Stimulated activated CD4-positive, alpha-beta T cell treated with anti-CD3 and anti-CD28 coated beads, TNF-alpha, amount 100 ng/mL, for 48 hours (primary cell): Measurements from ENCODE around the gene KCNH5.

Source experiments
- DNase-seq, 3 donors: peaks; one replicate each; pipeline ENCODE4 v3.0.0-alpha.2; 2020; ENCODE audit warnings: low read depth in 3 of 3

Gene KCNH5

DNA sequence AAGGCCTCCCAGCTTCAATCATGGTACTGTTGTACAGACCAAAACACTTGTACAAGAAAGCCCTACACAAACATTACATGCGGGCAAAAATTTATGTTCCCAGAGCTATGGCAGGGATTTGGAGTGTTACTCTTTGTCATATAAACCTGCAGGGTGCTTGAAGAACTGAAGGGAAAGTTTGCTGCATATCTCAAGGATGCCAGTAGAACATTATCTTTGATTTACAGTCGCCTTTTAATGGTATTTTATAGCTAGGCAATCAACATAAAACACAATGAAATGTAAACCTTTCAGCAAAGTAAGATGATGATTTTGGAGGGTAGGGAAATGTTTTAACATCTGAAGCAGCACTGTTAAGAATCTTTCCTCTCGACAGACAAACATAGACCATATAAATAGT is 305.6 kb downstream of the KCNH5 start:
- no peak for DNase-seq

DNA sequence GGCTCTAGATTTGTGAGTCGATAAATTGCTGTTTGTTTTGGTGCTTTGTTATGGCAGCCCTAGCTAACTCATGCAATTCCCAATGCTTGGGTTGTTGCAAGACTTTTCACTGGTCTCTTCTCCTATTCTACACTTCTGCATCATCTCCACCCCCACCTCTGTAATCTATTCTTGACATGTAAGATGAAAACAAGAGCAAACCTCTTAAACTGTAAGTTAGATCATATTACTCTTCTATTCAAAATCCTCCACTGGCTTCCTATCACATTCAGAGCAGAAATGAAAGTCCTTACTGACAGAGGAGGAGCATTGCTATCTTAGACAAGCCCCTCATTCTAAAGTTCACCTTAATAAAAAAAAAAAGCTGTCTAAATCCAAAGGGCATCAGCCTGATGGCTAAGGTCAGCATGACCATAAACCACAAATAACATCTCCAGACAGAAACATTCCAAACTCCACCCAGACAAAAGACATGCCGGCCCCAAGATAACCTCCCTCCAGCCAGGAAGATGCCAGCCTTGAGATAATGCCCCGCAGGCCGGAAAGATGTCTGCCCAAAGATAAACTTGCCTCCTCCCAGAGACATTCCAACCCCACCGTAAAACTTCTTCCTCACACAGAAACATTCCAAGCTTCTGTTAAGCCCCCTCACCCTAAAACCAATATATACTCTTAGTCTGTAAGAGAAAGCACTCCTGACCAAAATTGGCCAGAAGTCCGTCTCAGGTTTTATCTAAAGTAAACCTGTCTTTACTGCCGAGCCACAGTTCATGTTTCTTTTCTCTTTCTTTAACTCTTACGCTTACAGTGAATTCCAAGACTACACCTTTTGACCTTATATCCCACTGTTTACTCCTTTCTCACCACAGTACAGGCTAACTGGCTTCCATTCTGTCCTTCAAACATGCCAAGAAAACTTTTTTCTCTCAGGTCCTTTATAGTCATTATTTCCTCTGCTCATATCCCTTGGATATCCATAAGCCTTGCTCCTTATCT is 308.9 kb downstream of the KCNH5 start:
- no peak for DNase-seq

DNA sequence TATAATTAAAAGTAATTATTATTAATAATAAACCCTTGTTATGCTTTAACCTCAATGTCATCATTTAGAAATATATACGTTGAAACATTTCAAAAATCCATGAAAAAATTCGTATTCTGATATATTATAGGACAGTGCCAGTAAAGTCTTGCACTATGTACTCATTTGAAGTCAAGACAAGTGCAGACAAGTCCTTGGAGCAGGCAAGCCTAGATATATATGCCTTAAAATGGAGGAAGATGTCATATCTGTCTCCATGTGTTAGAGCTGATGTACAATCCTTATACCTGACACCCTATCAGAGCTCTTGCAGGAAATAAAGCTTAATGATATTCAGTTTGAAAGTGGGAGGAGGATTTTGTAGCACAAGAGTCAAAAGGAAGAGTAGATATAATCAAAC is 310.4 kb downstream of the KCNH5 start:
- DNase-seq, result no peak

DNA sequence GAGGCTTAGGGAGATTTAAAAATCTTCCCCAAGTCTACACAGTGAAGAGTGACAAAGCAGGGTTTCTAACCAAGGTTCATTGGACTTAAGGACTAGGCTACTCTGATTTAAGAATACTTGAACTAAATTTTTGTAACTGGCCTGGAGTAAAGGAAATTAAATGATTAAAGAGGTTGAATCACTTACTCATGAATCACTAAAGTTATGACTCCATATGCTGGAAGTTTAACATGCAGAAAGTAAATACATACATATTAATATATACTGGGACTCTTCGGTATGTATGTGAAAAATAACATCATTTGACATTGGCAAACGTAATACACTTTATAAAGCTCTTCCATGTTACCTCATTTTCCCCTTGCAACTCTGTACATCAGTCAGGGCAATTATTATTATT is 322.9 kb downstream of the KCNH5 start:
- DNase-seq, result no peak

DNA sequence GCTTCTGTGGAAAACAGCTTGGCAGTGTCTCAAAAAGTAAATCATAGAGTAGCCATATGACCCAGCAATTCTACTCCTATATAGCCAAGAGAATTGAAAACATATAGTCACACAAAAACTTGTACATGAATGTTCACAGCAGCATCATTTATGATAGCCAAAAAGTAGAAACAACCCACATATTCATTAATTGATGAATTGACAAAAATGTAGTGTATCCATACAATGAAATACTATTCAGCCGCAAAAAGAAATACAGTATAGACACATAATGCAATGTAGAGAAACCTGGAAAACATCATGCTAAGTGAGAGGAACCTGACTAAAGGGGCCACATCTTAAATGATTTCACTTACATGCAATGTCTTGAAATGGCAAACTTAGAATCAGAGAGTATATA is 326.6 kb downstream of the KCNH5 start:
- DNase-seq, result no peak

DNA sequence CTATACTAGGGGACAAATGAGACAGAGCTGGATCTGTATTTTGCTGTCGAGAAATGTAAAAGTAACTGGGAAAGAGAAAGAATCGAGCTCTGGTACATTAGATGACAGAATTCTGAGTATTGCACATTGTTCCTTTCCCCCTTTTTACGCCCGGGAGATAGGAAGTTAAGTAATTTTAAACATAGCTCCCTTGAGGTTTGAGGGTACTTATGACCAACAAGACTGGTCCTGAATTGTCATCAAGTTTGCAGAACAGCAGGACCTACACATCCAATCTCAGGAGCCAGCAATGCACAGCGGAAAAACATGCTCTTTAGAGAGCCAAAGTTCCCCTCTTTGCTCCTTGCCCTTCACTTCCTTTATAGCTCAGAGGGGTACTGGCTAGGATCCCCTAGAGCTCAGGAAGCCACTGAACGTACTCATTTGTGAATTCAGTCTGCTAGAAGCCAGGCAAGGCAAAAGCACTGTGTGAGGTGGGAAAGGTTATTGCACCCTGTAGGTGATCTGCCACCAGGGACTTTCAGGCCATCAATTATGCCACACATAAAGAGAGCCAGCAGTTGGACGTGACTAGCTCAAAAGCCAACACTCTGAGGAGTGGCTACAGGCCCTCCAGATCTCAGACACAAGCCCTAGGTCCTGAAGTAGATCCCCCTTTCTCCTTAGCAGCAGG is 333.8 kb downstream of the KCNH5 start:
- DNase-seq, result no peak

DNA sequence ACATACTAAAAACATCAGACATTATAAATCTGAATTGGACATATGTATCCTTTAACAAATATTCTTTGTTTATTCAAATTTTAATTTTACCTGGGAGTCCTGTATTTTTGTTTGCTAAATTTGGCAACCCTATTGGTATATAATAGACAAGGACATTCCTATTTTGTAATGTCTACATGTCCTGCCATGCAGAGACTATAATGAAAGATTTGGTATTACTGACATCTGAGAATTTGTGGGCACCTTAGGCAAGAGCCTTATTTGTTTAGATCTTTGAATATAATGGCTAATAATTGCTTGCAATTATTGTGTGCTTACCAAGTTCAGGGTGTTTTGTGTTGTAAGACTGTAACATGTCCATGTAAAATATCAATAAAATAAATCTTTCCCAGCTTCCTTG is 334.4 kb downstream of the KCNH5 start:
- no peak for DNase-seq

DNA sequence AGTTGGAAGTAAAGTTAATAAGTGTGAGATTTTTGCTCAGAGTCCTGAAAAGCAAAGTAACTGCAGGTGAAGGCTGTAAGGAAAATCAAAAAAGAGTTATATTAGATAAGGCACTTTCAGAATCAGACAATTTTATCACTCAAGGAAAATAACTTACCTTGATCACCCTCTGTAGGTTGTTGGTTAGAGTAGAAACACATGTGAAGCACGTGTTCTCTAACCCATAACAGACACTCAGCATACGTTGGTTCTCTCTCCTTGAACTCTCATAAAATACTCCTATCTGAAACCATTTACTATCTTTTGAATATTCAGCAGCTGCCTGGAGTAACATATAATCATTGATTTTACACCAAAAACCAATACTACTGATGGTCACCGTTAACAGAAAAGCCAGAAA is 335.5 kb downstream of the KCNH5 start:
- DNase-seq, result no peak

DNA sequence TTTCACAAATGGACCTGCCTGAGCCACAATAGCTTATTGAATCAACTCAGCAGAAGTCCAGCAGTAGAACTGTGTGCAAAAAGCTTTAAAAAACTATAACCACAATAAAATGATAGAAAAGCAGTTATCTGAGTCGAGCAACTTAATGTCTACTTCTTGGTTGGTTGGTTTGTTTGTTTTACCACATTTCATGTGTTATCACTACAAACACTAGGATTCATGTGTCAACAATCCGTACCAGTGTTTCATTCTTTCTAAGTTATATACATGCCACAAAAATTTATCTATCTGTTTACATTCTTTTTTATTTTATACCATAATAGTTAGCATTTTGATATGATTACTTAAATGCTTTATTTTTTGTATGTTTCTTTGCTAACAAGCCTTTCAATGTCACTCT is 339.0 kb downstream of the KCNH5 start:
- DNase-seq, result no peak

DNA sequence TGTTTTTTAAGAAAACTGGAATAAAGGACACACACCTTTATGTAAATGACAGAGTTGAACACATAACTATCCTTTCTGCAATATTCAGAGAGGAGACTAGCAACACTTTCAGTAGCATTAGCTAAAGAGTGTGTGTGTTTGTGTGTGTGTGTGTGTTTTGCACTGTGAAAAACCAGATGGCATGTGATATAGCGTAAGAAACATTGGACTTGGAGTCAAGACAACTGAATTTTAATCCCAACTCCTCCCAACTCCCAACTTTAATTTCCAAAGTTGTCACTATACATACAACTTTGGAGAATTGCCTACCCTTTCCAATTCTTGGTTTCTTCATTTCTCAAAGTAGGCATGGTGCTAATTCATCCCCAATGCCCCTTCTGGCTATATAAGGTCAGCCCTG is 347.8 kb downstream of the KCNH5 start:
- no peak for DNase-seq

DNA sequence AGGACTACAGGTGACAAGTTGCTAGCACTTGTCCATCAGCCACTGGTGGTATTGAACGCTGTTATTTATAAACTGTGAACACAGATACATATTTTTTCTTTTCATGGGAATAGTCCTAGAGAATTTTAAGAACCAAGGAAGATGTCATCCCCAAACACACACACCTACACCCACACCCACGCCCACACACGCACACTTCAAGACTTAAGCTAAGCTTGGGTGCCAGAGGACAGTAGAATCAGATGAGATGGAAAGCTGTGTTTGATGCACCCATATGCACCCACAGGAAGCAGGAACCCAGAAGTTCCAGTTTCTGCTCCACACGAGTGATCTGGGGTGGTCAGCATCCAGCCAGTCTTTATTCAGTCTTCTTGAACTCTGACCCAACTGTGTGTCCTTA is 348.3 kb downstream of the KCNH5 start:
- no peak for DNase-seq

DNA sequence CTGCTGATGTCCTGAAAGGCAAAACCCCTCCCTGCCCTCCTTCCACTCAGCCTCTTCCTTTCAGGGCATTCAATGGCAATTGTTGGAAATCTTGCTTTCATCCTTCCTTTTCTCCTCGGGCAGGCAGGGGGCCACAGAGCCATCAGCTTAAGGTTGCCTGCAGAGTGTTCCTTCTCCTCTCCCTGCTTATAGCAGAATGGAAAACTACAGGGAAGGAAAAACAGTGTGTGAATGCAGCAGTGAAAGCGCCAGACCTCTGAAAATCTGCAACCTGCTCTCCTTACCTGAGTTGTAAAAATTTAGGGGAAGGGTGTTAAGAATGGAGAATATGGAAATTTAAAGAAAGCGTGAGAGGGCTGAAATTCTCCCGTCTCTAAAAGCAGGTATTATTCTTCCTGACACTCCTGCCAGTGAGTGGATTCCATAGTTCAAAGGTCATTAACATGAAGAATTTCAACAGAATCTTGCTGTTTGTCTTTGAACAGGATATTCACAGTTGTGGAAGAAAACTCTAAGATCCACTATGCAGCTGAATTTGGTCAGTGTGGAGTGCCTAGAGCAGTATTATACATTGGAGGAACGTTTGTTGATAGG is 348.8 kb downstream of the KCNH5 start:
- DNase-seq, result no peak

DNA sequence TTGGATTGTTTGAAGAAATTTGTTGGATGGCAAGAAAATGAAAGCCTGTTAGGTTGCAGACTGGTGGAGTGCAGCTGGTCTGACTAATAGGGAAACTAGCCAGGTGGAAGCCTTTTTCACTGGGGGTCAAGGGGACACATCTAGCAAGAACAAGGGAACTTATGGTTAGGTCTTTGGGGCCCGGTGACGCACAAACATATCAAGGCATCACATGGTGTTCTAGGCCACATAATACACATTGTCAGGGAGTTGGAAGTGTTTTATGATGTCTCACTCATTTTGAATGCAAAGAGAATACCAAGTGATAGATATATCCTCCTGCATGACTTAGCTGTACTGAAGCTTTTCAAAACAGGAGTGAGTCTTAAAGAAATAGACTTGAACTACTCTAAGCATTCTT is 351.2 kb downstream of the KCNH5 start:
- no peak for DNase-seq

DNA sequence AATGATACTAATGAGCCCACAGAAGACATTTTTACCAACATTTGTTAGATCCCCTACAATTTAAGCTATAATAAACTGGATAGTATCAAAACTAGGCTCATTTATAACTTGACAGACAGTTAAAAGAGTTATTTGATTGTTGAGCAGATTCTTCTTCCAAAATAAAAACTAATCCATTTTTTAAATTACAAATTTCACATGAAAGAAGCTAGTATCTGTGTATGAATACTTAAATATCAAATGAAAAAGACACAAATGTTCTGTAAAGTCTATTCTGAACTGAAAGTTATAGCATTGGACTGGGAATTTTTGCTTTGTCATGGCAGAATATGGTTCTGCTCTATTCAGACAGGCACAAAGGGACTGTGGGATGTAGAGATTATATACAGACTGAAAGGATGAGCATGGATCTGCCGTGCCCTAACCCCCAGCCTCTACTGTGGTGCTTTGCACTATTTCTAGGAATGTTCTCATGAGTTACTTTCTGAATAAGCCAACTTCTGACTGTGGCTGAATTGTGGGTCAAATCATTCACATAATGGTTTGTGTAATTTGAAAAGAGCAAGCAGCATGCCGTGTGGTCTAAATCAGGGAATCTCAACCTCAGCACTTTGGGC is 352.7 kb downstream of the KCNH5 start:
- no peak for DNase-seq

DNA sequence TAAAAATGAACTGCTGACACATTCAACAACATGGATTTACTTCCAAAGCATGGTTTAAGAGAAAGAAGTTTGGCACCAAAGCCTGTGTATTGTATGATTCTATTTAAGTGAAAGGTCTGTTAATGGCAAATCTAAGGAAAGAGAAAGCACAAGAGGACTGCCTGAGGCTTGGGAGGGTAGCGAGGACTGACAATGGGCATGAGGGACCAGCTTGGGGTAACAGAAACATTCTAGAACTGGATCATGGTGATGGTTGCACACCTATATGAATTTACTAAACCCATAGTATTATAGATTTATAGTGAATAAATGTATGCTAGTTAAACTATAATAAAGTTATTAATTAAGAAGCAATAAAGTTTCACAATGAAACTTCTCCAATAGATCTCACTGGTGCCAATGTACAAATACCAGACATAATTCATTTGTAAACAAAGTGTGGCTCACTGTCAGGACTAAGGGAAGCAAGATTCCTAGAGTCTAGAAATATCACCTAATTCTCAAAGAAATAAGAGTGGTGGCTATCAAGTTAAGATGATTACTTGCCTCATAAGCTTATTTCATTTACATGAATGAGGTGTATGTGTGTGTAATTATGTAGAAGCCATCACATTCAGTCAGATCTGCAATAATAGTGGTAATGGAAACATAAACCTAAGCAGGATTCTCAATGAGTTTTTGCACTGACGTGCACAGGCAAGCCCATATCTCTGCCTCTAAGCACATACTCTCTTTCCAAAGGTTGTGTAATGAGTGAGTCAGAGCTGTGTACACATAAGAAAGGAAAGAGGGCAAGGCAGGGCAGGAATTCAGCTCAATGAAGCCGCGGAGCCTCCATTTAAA is 353.4 kb downstream of the KCNH5 start:
- no peak for DNase-seq

DNA sequence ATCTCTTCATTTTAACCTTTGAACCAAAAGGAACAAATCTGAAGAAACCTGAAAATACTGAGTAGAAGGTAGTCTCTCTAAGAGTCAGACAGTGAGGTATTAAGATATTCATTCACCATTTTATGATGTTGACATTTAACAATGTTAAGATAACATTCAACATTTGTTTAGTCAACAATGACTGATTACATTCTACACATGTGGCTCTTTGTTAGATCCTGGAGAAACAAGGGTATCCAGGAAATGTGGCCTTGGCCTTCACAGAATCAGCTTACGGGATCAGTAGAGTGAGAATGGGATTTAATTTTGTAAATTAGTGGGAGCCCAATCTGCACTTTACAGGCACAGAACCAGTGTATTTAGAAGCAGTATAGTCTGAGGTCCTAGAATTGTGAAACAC is 355.5 kb downstream of the KCNH5 start:
- DNase-seq, result no peak

DNA sequence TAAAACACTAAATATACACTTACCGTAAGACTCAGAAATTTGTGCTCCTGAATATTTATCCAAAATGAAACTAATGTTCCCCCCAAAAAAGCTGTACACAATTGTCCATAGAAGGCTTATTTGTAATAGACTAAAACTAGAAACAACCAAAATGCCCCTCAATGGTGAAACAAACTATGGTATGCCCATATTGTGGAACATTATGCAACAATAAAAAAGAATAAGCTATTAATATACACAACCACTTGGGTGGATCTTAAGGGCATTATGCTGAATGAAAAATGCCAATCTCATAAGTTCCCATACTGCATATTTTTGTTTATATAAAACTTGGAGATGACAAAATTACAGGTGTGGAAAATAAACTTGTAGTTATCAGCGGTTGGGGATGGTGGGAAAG is 357.4 kb downstream of the KCNH5 start:
- no peak for DNase-seq

DNA sequence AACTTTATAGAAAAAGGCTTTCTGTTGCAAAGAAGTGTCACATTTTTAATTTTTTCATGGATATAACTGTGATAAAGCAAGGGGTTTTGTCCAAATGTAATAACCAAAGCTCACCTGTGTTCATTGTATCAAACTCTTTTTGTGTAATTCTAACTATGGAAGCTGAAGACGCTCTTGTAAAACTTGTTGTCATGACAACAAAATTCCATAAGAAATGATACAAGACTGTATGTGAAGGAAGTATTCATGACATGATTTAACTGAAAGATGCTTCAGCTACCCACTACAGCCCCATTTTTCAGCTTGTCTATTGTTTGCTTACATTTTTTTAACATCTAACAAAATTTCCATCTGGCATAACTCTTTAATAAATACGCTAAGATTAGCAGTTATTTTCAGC is 360.9 kb downstream of the KCNH5 start:
- no peak for DNase-seq

DNA sequence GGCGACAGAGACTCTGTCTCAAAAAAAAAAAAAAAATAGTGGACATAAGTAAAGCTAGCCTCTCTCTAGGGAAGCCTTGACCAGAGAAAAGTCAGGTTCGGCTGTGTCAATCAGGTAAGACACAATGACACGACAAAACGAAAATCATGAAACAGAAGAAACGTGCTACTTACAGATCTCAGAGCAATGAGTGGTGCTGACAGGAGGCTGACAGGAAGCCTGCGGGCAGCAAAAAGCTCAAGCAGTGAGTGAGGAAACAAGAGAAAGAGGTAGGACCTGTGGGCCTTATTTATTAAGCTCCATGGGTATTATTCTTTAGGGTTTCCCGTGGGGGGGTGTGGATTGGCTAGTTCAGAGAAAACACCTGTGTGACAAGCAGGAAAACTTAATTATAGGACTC is 363.1 kb downstream of the KCNH5 start:
- no peak for DNase-seq

DNA sequence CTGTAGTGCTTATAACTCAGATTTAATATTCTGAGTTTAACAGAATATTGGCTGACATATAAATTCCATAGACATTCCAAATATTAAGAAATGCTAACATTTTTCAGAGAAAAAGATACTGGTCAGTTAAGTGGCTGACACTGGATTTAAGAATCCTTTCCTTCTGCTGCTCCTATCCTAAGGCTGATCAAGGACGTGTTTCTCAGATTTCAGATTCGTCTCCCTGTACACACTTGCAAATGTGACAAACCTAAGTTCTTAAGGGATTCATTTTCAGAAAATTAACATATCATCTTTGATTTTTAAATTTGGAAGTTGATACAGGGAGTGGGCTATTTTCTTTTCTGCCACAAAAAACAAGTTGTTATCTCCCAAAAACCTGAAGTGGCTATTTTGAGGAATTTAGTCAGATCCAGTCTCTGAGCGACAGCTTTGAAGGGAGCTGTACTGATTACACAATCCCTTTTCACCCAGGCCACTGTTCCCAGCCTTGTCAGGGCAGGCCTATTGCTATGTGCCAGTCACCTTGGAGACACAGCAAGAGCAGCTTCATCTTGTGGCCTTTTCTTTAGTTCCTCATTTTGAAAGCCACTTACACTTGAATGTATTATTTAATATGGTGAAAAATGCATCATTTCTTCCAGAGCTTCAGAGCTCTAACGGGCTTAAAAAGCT is 370.6 kb downstream of the KCNH5 start:
- no peak for DNase-seq
